Stomach smooth muscle (tissue), 2 donors: ENCODE results near the gene FAM98C.
A peak's percentile ranks its signal among the peaks of the same experiment; 100 is the strongest.

Experiments
- H3K27ac ChIP-seq: one replicate; pipeline ENCODE4 v1.7.0; 2013; ENCODE audit warnings: mild to moderate bottlenecking, low read length, inconsistent platforms
- H3K27me3 ChIP-seq, 2 donors: one replicate each; pipeline ENCODE4 v1.7.0; 2013; ENCODE audit warnings: low read length in 2 of 2; ENCODE audit not compliant: insufficient read depth in 2 of 2, control insufficient read depth in 1 of 2
- H3K36me3 ChIP-seq, 2 donors: one replicate each; pipeline ENCODE4 v1.7.0; 2013; ENCODE audit warnings: low read length in 2 of 2; ENCODE audit not compliant: control insufficient read depth in 2 of 2, insufficient read depth in 2 of 2
- H3K4me1 ChIP-seq: one replicate; pipeline ENCODE4 v1.7.0; 2013; ENCODE audit warnings: low read length; ENCODE audit not compliant: control insufficient read depth, insufficient read depth
- H3K4me3 ChIP-seq, 2 donors: one replicate each; pipeline ENCODE4 v1.7.0; 2013; ENCODE audit warnings: low read length in 2 of 2
- H3K9ac ChIP-seq, 2 donors: one replicate each; pipeline ENCODE4 v1.7.0; 2013; ENCODE audit warnings: low read length in 2 of 2, mild to moderate bottlenecking in 1 of 2
- H3K9me3 ChIP-seq, 2 donors: one replicate each; pipeline ENCODE4 v1.7.0; 2013; ENCODE audit warnings: low read length in 2 of 2; ENCODE audit not compliant: control insufficient read depth in 2 of 2
- donor health status: healthy.
- donor health status: Pancreatic carcinoma.

Gene FAM98C

GRCh38 chr19:38402967-38403674, at the start of gene FAM98C:
FAM98C (plus strand) TSS chr19:38403093; CDS start chr19:38403154, 61 bp downstream.
- no peak within 1 kb of the TSS for H3K27ac ChIP-seq
- peaks cover 23 to 27% of the 10 kb centered on the region in 2 donors for H3K27me3 ChIP-seq
- peak within 1 kb of the TSS; percentile 82 to 90 for H3K4me3 ChIP-seq
- H3K36me3 ChIP-seq = peaks cover 3 to 8% of the 10 kb centered on the region in 2 donors
- H3K9me3 ChIP-seq = no peaks in the 10 kb centered on the region
- H3K4me1 ChIP-seq = peaks cover 3% of the 10 kb centered on the region
- H3K9ac ChIP-seq = peak within 1 kb of the TSS; percentile 69 to 72

GRCh38 chr19:38355728-38356725, 46.9 kb upstream of the FAM98C start:
- Histone ChIP-seq H3K27me3 (peaks cover 30 to 34% of the 10 kb centered on the region in 2 donors), H3K36me3 (no peaks in the 10 kb centered on the region), H3K9me3 (no peaks in the 10 kb centered on the region), H3K4me3 (no peak overlapping the region), H3K4me1 (no peaks in the 10 kb centered on the region), H3K27ac (no peak overlapping the region), H3K9ac (no peak overlapping the region)

GRCh38 chr19:38358071-38358470, 44.8 kb upstream of the FAM98C start:
- Histone ChIP-seq H3K4me3 (no peak overlapping the region), H3K9me3 (no peaks in the 10 kb centered on the region), H3K27me3 (peaks cover 33 to 36% of the 10 kb centered on the region in 2 donors), H3K4me1 (peaks cover 14% of the 10 kb centered on the region), H3K27ac (no peak overlapping the region), H3K9ac (no peak overlapping the region), H3K36me3 (no peaks in the 10 kb centered on the region)

DNA sequence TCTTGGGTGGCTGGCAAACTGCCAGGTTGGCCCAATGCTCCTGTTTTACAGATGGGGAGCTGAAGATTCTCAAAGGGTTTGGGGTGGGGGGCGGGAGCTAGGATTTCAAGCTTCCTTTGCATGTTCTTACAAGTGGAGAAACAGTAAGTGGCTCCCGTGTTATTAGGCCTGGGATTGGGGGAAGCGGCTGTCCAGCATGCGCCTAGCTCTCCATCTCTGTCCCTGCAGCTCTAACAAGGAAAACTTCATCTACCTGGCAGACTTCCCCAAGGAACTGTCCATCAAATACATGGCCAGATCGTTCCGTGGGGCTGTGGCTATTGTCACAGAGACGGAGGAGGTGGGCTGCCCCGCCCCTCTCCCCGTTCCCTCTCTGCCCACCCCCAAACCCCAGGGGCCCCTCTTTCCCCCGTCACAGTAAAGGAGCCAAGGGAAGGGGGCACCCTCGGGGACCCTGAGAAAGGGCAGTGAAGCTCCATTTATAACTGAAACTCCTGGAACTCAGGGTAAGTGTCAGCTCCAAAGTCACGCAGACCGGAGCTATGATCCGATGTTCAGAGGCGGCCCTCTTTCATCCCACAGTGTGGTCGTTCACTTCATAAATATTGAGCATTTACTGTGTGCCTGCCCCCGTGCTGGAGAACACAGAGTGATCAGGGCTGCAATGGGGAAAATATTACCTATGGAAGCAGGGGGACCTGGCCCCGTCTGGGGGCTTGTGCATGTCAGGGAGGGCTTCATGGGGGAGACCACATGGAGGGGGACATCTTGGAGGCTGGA, 43.5 kb upstream of the FAM98C start:
- Histone ChIP-seq H3K27me3 (peaks cover 29 to 32% of the 10 kb centered on the region in 2 donors), H3K36me3 (no peaks in the 10 kb centered on the region), H3K9ac (no peak overlapping the region), H3K4me1 (peaks cover 14% of the 10 kb centered on the region), H3K9me3 (no peaks in the 10 kb centered on the region), H3K27ac (no peak overlapping the region), H3K4me3 (no peak overlapping the region)

DNA sequence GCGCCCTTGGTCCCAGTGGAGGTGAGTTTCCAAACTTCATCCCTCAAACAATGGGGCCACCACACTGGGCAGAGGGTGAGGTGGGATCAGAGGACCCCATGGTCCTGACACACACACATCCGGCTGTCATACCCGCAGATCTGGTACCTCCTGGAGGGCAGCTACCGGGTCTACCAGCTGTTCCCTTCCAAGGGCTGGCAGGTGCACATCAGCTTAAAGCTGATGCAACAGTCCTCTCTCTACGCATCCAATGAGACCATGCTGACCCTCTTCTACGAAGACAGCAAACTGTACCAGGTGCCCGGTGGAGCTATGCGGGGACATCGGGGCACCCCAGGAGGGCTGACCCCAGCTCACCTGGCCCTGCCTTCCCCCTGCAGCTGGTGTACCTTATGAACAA, 42.5 kb upstream of the FAM98C start:
- Histone ChIP-seq H3K4me3 (no peak overlapping the region), H3K36me3 (no peaks in the 10 kb centered on the region), H3K27me3 (peaks cover 29 to 35% of the 10 kb centered on the region in 2 donors), H3K27ac (no peak overlapping the region), H3K9ac (no peak overlapping the region), H3K9me3 (no peaks in the 10 kb centered on the region), H3K4me1 (peaks cover 14% of the 10 kb centered on the region)

GRCh38 chr19:38360839-38361631, 41.9 kb upstream of the FAM98C start:
- H3K9ac ChIP-seq = peak overlapping the region in 1 of 2 donors; percentile 22

GRCh38 chr19:38361633-38362075, 41.2 kb upstream of the FAM98C start:
- H3K27me3 ChIP-seq = peaks cover 24 to 28% of the 10 kb centered on the region in 2 donors
- peak overlapping the region; percentile 59 to 75 for H3K4me3 ChIP-seq
- no peak overlapping the region for H3K27ac ChIP-seq
- peaks cover 14% of the 10 kb centered on the region for H3K4me1 ChIP-seq
- H3K9ac ChIP-seq = peak overlapping the region in 1 of 2 donors; percentile 22
- no peaks in the 10 kb centered on the region for H3K36me3 ChIP-seq
- no peaks in the 10 kb centered on the region for H3K9me3 ChIP-seq

More at GRCh38 chr19:38360839-38361631, 41.9 kb upstream of the FAM98C start:
- H3K4me1 ChIP-seq = peaks cover 14% of the 10 kb centered on the region
- H3K9me3 ChIP-seq = no peaks in the 10 kb centered on the region
- H3K4me3 ChIP-seq = peak overlapping the region; percentile 52 to 75
- H3K27me3 ChIP-seq = peaks cover 29 to 34% of the 10 kb centered on the region in 2 donors
- H3K27ac ChIP-seq = no peak overlapping the region
- H3K36me3 ChIP-seq = no peaks in the 10 kb centered on the region

DNA sequence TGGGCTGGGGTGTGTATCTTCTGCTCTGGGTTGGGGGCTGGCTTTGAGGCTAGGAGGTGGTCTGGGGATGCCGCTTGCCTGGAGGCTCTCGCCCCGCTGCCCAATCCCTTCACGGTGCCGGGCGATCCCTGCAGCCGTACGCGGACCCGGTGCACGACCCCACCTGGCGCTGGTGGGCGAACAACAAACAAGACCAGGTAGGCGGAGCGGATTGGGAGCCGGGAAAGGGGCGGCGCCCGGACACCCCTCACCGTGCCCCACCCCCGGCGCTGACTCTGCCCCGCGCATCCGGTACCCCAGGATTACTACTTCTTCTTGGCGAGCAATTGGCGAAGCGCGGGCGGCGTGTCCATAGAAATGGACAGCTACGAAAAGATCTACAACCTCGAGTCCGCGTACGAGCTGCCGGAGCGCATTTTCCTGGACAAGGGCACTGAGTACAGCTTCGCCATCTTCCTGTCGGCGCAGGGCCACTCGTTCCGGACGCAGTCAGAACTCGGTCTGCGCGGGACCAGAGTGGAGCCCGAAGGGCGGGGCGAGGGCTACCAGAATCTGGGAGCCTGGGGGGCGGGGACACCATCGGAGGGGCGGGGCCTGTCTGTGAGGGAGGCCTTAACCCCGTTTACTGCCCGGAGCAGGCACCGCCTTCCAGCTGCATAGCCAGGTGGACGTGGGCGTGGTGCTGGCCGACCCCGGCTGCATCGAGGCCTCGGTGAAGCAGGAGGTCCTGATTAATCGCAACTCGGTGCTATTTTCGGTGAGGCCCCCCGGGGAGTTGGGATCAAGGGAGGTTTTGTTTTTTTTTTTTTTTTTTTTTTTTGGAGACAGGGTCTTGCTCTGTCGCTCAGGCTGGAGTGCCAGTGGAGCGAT, 40.6 kb upstream of the FAM98C start:
- H3K27ac ChIP-seq = no peak overlapping the region
- H3K4me1 ChIP-seq = peaks cover 14% of the 10 kb centered on the region
- H3K9me3 ChIP-seq = no peaks in the 10 kb centered on the region
- H3K36me3 ChIP-seq = no peaks in the 10 kb centered on the region
- peak overlapping the region; percentile 59 to 75 for H3K4me3 ChIP-seq
- no peak overlapping the region for H3K9ac ChIP-seq
- H3K27me3 ChIP-seq = peaks cover 24 to 31% of the 10 kb centered on the region in 2 donors
